PFSK-1 (cell line): Measurements from ENCODE around the gene TUBB8B. TPM values are rescaled to one million over a fixed set of nuclear protein-coding genes. Genes with fewer than 3 reads are reported as not detected.
"Not testable (repeated sequence)": the region's sequence is repeated elsewhere in the genome, so short reads cannot be mapped to it uniquely, and the experiment has no call there.

Experiments
- FOXP2 ChIP-seq: optimal IDR thresholded peaks from 2 replicates; pipeline ENCODE3; 2011; ENCODE audit warnings: borderline replicate concordance, control low read depth, inconsistent platforms; ENCODE audit not compliant: insufficient read depth; ENCODE audit errors: extremely low read length, extremely low read depth
- SIN3A ChIP-seq: IDR thresholded peaks from 2 replicates; pipeline ENCODE4 v1.6.1; 2012; ENCODE audit warnings: mild to moderate bottlenecking, low read length, moderate library complexity, borderline replicate concordance; ENCODE audit not compliant: insufficient read depth
- TAF1 ChIP-seq: IDR thresholded peaks from 2 replicates; pipeline ENCODE4 v1.6.1; 2012; ENCODE audit warnings: low read length, control low read depth, borderline replicate concordance; ENCODE audit not compliant: insufficient read depth
- polyA plus RNA-seq: library from polyadenylated mRNA; unstranded; fragments of >200 nt; gene quantifications from one replicate; pipeline ENCODE4 v1.2.1, GENCODE V29; 2012; ENCODE audit warnings: low read depth, missing spikeins; ENCODE audit not compliant: insufficient read length

The TUBB8B gene
- polyA plus RNA-seq = not detected

- not testable (repeated sequence) for TF ChIP-seq FOXP2, TAF1, SIN3A
Observed at GRCh38 chr18:49176-49665, at the start of gene TUBB8B. Gene TUBB8B (minus strand): TSS chr18:49615. CDS start chr18:49557, 58 bp downstream.
